IPS-18a (cell line): ENCODE results near the gene GCGR.

Experiments
- H3K27ac ChIP-seq: one replicate; pipeline ENCODE4 v1.5.1; 2013; ENCODE audit warnings: low read length
- H3K27me3 ChIP-seq: one replicate; pipeline ENCODE4 v1.6.1; 2013; ENCODE audit warnings: mild to moderate bottlenecking, low read length; ENCODE audit not compliant: control insufficient read depth, insufficient read depth
- H3K36me3 ChIP-seq: one replicate; pipeline ENCODE4 v1.6.1; 2013; ENCODE audit warnings: low read depth, low read length; ENCODE audit not compliant: control insufficient read depth
- H3K4me1 ChIP-seq: one replicate; pipeline ENCODE4 v1.6.1; 2013; ENCODE audit warnings: low read depth, low read length; ENCODE audit not compliant: control insufficient read depth
- H3K4me3 ChIP-seq: one replicate; pipeline ENCODE4 v1.5.1; 2013; ENCODE audit warnings: low read length
- H3K9ac ChIP-seq: one replicate; pipeline ENCODE4 v1.6.1; 2013; ENCODE audit warnings: mild to moderate bottlenecking, low read length, moderate library complexity
- H3K9me3 ChIP-seq: one replicate; pipeline ENCODE4 v1.6.1; 2013; ENCODE audit warnings: low read depth, low read length; ENCODE audit not compliant: control insufficient read depth

The GCGR gene

DNA sequence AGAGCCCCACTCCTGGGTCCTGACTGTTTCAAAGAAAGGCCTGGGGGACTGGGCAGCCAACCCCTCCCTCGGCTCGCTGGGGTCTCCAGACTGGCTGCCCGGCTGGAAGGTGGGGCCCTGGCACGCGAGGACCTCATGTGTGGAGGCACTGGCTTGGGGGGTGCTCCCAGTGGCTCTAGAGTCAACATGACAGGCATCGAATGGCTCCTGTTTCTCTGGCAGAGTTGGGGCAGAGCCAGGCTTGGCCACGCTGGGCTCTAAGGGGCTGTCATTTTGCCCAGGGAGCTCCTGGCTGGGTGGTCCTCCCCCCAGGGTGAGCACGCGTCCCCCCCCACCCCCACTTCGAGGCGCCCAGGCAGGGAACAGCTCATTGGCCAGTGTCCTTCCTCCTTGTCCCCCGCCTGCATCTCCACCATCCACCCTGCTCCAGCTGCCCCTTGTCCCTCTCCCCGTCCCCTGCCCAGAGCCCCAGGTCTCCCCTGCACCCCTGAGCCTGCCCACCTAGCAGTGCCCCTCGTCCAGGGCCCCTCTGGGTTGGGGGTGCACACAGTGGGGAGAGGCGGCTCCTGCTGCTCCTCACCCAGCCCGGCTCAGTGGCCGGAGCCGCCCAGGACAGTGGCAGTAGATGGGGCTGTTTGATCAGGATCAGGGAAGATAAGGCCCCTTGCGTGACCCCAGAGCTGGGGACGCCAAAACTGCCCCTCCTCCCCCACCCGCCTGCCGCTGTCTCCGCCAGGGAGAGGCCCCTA lies 2.7 kb downstream of the GCGR start:
- Histone ChIP-seq H3K27me3 (peaks cover 68% of the 10 kb centered on the region), H3K4me1 (no peaks in the 10 kb centered on the region), H3K27ac (no peak overlapping the region), H3K9me3 (no peaks in the 10 kb centered on the region), H3K9ac (no peak overlapping the region), H3K4me3 (no peak overlapping the region), H3K36me3 (no peaks in the 10 kb centered on the region)

DNA sequence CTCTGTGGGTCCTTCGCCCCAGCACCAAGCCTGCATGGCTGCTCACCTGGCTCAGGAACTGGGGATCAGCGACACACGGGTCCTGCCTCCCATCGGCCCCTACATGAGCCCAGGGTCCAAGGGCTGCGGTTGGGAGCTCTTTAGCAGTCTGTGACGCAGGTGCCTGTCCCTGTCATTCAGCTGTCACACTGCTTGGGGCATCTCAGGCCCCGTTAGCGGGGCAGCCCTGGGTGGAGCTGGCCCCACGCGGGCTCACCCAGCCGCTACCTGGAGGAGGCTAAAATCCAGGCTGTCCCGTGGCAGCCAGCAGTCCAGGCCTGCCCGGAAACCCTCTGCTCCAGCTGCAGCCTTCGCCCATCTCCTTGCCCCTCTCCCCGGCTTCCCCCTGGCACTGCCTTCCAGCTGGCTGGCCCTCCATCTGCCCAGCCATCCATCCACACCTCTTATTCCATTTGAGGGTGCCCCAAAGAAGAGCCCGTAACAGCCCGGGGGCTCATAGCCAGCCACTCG lies 3.3 kb downstream of the GCGR start:
- Histone ChIP-seq H3K9ac (no peak overlapping the region), H3K27ac (no peak overlapping the region), H3K27me3 (peaks cover 62% of the 10 kb centered on the region), H3K36me3 (no peaks in the 10 kb centered on the region), H3K9me3 (no peaks in the 10 kb centered on the region), H3K4me1 (no peaks in the 10 kb centered on the region), H3K4me3 (no peak overlapping the region)

DNA sequence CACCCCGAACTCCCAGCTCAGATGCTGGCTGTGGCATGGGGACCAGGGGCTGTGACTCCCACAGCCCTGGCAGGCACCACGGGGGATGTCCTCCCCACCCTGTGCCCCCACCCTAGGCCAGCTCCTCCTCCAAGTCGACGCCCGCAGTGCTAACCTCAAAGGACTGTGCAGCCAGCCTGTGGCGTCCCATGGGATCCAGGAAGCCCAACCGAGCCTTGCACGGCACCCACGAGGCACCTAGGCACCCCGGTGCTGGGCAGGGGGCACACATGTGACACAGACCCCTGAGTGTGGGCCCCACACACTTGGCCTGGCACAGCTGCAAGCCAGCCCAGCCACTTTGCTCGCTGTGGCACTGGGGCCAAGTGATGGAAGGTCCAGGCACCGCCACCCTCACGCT lies 3.9 kb downstream of the GCGR start:
- H3K36me3 ChIP-seq: no peaks in the 10 kb centered on the region
- no peak overlapping the region for H3K9ac ChIP-seq
- no peak overlapping the region for H3K27ac ChIP-seq
- no peak overlapping the region for H3K4me3 ChIP-seq
- H3K4me1 ChIP-seq: no peaks in the 10 kb centered on the region
- H3K27me3 ChIP-seq: peaks cover 56% of the 10 kb centered on the region
- H3K9me3 ChIP-seq: no peaks in the 10 kb centered on the region

DNA sequence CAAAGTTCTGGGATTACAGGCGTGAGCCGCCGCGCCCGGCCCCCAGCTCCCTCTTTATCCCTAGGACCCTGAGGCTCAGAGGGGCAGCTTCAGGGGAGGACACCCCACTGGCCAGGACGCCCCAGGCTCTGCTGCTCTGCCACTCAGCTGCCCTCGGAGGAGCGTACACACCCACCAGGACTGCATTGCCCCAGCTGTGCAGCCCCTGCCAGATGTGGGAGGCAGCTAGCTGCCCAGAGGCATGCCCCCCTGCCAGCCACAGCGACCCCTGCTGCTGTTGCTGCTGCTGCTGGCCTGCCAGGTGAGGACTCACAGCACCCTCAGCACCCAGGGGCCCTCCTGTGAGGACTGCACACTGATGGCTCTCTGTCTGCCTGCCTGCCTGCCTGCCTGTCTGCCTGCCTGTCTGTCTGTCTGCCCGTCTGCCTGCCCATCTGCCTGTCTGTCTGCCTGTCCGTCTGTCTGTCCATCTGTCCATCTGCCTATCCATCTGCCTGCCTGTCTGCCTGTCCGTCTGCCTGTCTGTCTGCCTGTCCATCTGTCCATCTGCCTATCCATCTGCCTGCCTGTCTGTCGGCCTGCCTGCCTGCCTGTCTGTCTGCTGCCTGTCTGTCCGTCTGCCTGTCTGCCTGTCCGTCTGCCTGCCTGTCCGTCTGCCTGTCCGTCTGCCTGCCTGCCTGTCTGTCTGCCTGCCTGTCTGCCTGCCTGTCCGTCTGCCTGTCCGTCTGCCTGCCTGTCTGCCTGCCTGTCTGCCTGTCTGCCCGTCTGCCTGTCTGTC lies 5.0 kb downstream of the GCGR start:
- Histone ChIP-seq H3K27ac (no peak overlapping the region), H3K9ac (no peak overlapping the region), H3K9me3 (no peaks in the 10 kb centered on the region), H3K36me3 (no peaks in the 10 kb centered on the region), H3K4me3 (no peak overlapping the region), H3K27me3 (peaks cover 45% of the 10 kb centered on the region), H3K4me1 (no peaks in the 10 kb centered on the region)

DNA sequence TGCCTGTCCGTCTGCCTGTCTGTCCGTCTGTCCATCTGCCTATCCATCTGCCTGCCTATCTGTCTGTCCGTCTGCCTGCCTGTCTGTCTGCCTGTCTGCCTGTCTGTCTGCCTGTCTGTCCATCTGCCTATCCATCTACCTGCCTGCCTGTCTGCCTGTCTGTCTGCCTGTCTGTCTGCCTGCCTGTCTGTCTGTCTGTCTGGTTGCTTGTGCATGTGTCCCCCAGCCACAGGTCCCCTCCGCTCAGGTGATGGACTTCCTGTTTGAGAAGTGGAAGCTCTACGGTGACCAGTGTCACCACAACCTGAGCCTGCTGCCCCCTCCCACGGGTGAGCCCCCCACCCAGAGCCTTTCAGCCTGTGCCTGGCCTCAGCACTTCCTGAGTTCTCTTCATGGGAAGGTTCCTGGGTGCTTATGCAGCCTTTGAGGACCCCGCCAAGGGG lies 5.6 kb downstream of the GCGR start:
- Histone ChIP-seq H3K36me3 (no peaks in the 10 kb centered on the region), H3K27me3 (peaks cover 39% of the 10 kb centered on the region), H3K4me3 (no peak overlapping the region), H3K9me3 (no peaks in the 10 kb centered on the region), H3K27ac (no peak overlapping the region), H3K9ac (no peak overlapping the region), H3K4me1 (no peaks in the 10 kb centered on the region)

DNA sequence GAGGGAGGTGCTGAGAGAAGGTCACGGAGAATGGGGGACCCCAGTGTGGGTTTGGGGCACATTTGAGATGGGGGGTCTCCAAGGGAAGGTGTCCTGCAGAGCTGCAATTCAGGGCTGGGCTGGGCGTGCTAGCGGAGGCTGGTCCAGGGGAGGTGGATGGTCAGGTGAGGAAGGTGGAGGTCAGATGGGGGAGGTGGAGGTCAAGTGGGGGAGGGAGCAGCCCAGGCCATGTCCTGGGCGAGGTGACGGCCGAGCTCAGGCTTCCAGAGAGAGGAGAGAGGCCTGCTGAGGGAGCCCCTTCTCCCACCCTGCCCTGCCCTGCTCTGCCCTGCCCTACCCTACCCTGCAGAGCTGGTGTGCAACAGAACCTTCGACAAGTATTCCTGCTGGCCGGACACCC lies 6.5 kb downstream of the GCGR start:
- Histone ChIP-seq H3K27me3 (peaks cover 30% of the 10 kb centered on the region), H3K27ac (no peak overlapping the region), H3K9ac (no peak overlapping the region), H3K4me3 (no peak overlapping the region), H3K9me3 (no peaks in the 10 kb centered on the region), H3K36me3 (no peaks in the 10 kb centered on the region), H3K4me1 (no peaks in the 10 kb centered on the region)

DNA sequence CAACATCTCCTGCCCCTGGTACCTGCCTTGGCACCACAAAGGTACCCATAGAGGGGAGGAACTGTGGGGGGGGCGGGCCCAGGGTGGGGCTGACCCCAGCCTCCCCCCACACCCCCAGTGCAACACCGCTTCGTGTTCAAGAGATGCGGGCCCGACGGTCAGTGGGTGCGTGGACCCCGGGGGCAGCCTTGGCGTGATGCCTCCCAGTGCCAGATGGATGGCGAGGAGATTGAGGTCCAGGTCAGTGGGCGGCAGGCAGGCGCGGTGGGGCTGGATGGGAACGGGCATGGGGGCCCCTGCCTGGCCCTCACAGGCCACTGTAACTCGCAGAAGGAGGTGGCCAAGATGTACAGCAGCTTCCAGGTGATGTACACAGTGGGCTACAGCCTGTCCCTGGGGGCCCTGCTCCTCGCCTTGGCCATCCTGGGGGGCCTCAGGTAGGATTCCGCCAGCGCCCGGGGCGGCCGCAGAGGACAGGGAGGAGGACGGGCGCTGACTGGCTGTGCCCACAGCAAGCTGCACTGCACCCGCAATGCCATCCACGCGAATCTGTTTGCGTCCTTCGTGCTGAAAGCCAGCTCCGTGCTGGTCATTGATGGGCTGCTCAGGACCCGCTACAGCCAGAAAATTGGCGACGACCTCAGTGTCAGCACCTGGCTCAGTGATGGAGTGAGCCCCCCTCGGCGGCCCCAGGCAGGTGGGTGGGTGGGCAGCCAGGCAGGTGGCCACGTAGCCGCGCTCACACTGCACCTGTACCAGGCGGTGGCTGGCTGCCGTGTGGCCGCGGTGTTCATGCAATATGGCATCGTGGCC lies 7.1 kb downstream of the GCGR start:
- H3K36me3 ChIP-seq: no peaks in the 10 kb centered on the region
- H3K4me3 ChIP-seq: no peak overlapping the region
- no peak overlapping the region for H3K9ac ChIP-seq
- peaks cover 23% of the 10 kb centered on the region for H3K27me3 ChIP-seq
- no peaks in the 10 kb centered on the region for H3K4me1 ChIP-seq
- H3K27ac ChIP-seq: no peak overlapping the region
- H3K9me3 ChIP-seq: no peaks in the 10 kb centered on the region

DNA sequence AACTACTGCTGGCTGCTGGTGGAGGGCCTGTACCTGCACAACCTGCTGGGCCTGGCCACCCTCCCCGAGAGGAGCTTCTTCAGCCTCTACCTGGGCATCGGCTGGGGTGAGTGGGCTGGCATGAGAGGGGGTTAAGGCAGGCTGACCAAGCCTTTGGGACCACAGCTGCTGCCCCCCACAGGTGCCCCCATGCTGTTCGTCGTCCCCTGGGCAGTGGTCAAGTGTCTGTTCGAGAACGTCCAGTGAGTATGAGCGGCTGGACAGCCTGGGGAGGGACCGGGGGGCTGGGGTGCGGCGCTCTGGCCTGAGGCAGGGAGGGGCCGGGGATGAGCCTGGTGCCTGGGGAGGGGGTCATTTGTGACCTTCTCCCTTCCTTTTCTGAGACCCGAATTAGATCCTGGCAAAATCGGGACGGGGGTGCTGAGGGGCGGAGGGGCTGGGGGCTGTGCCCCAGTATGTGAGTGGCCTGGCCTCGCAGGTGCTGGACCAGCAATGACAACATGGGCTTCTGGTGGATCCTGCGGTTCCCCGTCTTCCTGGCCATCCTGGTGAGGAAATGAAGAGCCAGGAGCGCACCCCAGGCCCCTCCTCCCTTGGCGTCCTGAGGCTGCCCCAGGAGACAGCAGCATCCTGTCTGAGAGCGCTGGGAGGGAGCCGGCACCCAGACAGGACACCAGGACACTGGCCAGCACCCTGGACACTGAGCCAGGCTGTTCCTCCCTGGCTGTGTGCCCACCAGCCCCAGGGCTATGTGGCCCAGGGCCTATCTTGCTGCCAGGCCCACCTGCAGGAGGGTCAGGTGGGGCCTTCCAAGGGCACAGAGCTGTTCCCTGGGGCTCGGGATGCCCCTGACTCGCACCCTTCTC lies 8.0 kb downstream of the GCGR start:
- no peaks in the 10 kb centered on the region for H3K9me3 ChIP-seq
- H3K27ac ChIP-seq: no peak overlapping the region
- H3K4me3 ChIP-seq: no peak overlapping the region
- no peak overlapping the region for H3K9ac ChIP-seq
- peaks cover 15% of the 10 kb centered on the region for H3K27me3 ChIP-seq
- H3K4me1 ChIP-seq: no peaks in the 10 kb centered on the region
- no peaks in the 10 kb centered on the region for H3K36me3 ChIP-seq

DNA sequence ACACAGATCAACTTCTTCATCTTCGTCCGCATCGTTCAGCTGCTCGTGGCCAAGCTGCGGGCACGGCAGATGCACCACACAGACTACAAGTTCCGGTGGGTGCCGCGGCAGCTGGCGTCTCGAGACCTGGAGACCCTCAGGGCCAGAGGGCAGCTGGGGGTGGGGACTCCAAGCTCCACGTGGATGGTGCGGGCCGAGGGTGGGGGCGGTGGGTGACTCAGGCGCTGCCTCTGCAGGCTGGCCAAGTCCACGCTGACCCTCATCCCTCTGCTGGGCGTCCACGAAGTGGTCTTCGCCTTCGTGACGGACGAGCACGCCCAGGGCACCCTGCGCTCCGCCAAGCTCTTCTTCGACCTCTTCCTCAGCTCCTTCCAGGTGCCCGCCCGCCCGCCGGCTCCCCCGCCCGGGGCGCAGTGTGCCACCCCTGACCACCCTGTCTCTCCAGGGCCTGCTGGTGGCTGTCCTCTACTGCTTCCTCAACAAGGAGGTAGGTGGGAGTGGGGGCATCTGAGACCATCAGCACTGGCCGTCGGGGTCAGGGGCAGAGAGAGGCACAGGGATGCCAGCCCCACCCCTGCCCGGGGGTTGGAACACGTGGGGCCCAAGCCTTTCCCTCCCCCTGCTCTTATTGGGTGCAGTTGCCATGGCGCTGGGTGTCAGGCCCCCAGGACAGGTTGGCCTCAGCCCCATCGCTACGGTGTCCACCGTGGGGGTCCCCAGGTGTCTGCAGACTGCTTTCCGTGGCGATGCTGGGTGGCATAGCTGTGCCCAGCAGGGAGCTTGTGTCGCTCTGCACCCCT lies 8.8 kb downstream of the GCGR start:
- H3K4me3 ChIP-seq: no peak overlapping the region
- no peak overlapping the region for H3K27ac ChIP-seq
- no peaks in the 10 kb centered on the region for H3K36me3 ChIP-seq
- no peaks in the 10 kb centered on the region for H3K9me3 ChIP-seq
- H3K27me3 ChIP-seq: peaks cover 7% of the 10 kb centered on the region
- no peaks in the 10 kb centered on the region for H3K4me1 ChIP-seq
- no peak overlapping the region for H3K9ac ChIP-seq

DNA sequence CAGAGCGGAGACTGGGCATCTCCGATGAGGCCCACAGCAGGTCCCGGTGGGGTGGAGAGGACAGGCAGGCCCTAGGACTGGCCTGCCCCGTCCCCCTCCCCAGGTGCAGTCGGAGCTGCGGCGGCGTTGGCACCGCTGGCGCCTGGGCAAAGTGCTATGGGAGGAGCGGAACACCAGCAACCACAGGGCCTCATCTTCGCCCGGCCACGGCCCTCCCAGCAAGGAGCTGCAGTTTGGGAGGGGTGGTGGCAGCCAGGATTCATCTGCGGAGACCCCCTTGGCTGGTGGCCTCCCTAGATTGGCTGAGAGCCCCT lies 9.4 kb downstream of the GCGR start:
- no peaks in the 10 kb centered on the region for H3K36me3 ChIP-seq
- H3K27me3 ChIP-seq: peaks cover 1% of the 10 kb centered on the region
- no peaks in the 10 kb centered on the region for H3K4me1 ChIP-seq

More for the DNA sequence above, 9.4 kb downstream of the GCGR start:
- Histone ChIP-seq H3K27ac (no peak overlapping the region), H3K4me3 (no peak overlapping the region), H3K9ac (no peak overlapping the region), H3K9me3 (no peaks in the 10 kb centered on the region)
